IPS-18a (cell line): ENCODE measurements around the gene SEPTIN2.
A peak's percentile ranks its signal among the peaks of the same experiment; 100 is the strongest.
"Not testable (repeated sequence)": the region's sequence is repeated elsewhere in the genome, so short reads cannot be mapped to it uniquely, and the experiment has no call there.

ENCODE experiments used
- H3K27ac ChIP-seq: one replicate; pipeline ENCODE4 v1.5.1; 2013; ENCODE audit warnings: low read length
- H3K27me3 ChIP-seq: one replicate; pipeline ENCODE4 v1.6.1; 2013; ENCODE audit warnings: mild to moderate bottlenecking, low read length; ENCODE audit not compliant: control insufficient read depth, insufficient read depth
- H3K36me3 ChIP-seq: one replicate; pipeline ENCODE4 v1.6.1; 2013; ENCODE audit warnings: low read depth, low read length; ENCODE audit not compliant: control insufficient read depth
- H3K4me1 ChIP-seq: one replicate; pipeline ENCODE4 v1.6.1; 2013; ENCODE audit warnings: low read depth, low read length; ENCODE audit not compliant: control insufficient read depth
- H3K4me3 ChIP-seq: one replicate; pipeline ENCODE4 v1.5.1; 2013; ENCODE audit warnings: low read length
- H3K9ac ChIP-seq: one replicate; pipeline ENCODE4 v1.6.1; 2013; ENCODE audit warnings: mild to moderate bottlenecking, low read length, moderate library complexity
- H3K9me3 ChIP-seq: one replicate; pipeline ENCODE4 v1.6.1; 2013; ENCODE audit warnings: low read depth, low read length; ENCODE audit not compliant: control insufficient read depth

SEPTIN2 gene

GRCh38 chr2:241274127-241274526 is 41.6 kb upstream of the SEPTIN2 start:
- Histone ChIP-seq H3K9me3 (no peaks in the 10 kb centered on the region), H3K4me1 (peaks cover 4% of the 10 kb centered on the region), H3K36me3 (peaks cover under 1% of the 10 kb centered on the region), H3K27me3 (no peaks in the 10 kb centered on the region), H3K9ac (no peak overlapping the region), H3K4me3 (no peak overlapping the region), H3K27ac (no peak overlapping the region)

DNA sequence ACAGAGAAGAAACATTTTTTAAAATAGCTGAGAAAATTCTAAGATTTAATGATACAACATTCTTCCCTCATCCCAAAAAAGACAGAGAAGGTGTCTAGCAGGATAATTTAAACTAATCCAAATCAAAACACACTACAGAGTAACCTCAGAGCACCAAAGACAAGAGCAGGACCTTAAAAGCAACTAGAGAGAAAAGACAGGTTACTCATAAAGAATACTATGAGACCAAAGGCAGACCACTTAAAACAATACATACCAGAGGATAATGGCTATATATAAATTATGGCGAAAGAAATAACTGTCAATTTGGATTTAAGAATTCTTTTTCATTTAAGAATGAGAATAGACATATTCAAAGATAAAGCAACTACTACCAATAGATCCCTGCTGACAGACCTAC is 40.2 kb upstream of the SEPTIN2 start:
- H3K4me3 ChIP-seq, result no peak overlapping the region
- H3K36me3 ChIP-seq, result no peaks in the 10 kb centered on the region
- no peaks in the 10 kb centered on the region for H3K9me3 ChIP-seq
- no peak overlapping the region for H3K27ac ChIP-seq
- no peak overlapping the region for H3K9ac ChIP-seq
- peaks cover 11% of the 10 kb centered on the region for H3K4me1 ChIP-seq
- H3K27me3 ChIP-seq, result no peaks in the 10 kb centered on the region

- H3K9me3 ChIP-seq, result no peaks in the 10 kb centered on the region
- no peaks in the 10 kb centered on the region for H3K27me3 ChIP-seq
- no peak overlapping the region for H3K27ac ChIP-seq
- no peaks in the 10 kb centered on the region for H3K36me3 ChIP-seq
- no peak overlapping the region for H3K4me3 ChIP-seq
- peaks cover 11% of the 10 kb centered on the region for H3K4me1 ChIP-seq
- no peak overlapping the region for H3K9ac ChIP-seq
Measured at GRCh38 chr2:241275910-241276309, 39.8 kb upstream of the SEPTIN2 start.

GRCh38 chr2:241278306-241278705 is 37.4 kb upstream of the SEPTIN2 start:
- H3K9me3 ChIP-seq, H3K27ac ChIP-seq, H3K4me1 ChIP-seq, H3K36me3 ChIP-seq, H3K4me3 ChIP-seq, H3K27me3 ChIP-seq, H3K9ac ChIP-seq: not testable (repeated sequence)

DNA sequence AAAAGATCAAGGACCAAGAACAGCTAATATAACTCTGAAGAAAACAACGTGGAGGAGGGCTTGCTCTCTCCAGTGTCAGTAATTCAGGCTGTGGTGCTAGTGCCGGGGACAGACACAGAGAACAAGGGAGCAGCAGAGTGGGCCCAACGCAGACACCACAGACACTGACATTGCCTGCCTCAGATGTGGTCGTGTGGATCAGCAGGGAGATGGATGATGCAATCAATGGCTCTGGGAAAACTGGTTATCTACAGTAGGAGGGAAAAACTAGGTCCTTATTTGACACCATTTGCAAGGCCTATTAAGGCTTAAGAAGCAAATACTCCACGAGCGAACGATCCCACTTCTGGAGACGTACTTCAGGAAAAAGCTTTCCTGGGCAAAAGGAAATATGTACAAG is 36.3 kb upstream of the SEPTIN2 start:
- Histone ChIP-seq H3K27ac (peak overlapping the region; percentile 18), H3K36me3 (no peaks in the 10 kb centered on the region), H3K9me3 (no peaks in the 10 kb centered on the region), H3K9ac (no peak overlapping the region), H3K4me1 (peaks cover 7% of the 10 kb centered on the region), H3K27me3 (no peaks in the 10 kb centered on the region), H3K4me3 (no peak overlapping the region)

- no peak overlapping the region for H3K9ac ChIP-seq
- no peaks in the 10 kb centered on the region for H3K27me3 ChIP-seq
- H3K4me3 ChIP-seq, result no peak overlapping the region
- H3K9me3 ChIP-seq, result no peaks in the 10 kb centered on the region
- H3K4me1 ChIP-seq, result peaks cover 7% of the 10 kb centered on the region
- no peaks in the 10 kb centered on the region for H3K36me3 ChIP-seq
- H3K27ac ChIP-seq, result peak overlapping the region; percentile 18
Measured at GRCh38 chr2:241279828-241280227, 35.9 kb upstream of the SEPTIN2 start.

GRCh38 chr2:241280291-241280690 is 35.4 kb upstream of the SEPTIN2 start:
- Histone ChIP-seq H3K36me3 (no peaks in the 10 kb centered on the region), H3K9me3 (no peaks in the 10 kb centered on the region), H3K27ac (no peak overlapping the region), H3K9ac (no peak overlapping the region), H3K27me3 (no peaks in the 10 kb centered on the region), H3K4me1 (peaks cover 7% of the 10 kb centered on the region), H3K4me3 (no peak overlapping the region)

- Histone ChIP-seq H3K4me1 (peaks cover 7% of the 10 kb centered on the region), H3K36me3 (no peaks in the 10 kb centered on the region)
Measured at GRCh38 chr2:241282555-241282954, 33.2 kb upstream of the SEPTIN2 start.

DNA sequence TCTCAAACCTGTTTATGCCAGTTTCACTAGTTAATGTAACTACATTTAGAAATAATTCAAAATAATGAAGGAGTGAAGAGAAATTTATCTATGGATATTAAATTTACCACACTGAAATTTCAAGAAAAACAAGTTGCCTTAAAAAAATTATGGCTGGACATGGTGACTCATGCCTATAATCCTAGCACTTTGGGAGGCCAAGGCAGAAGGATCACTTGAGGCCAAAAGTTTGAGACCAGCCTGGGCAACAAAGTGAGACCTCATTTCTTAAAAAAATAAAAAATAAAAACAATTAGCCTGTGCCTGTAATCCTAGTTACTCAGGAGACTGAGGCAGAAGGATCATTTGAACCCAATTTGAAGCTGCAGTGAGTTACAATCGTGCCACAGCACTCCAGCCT is 30.1 kb upstream of the SEPTIN2 start:
- no peak overlapping the region for H3K9ac ChIP-seq
- H3K36me3 ChIP-seq, result no peaks in the 10 kb centered on the region
- H3K27me3 ChIP-seq, result no peaks in the 10 kb centered on the region
- H3K4me1 ChIP-seq, result no peaks in the 10 kb centered on the region
- no peak overlapping the region for H3K27ac ChIP-seq
- no peak overlapping the region for H3K4me3 ChIP-seq
- H3K9me3 ChIP-seq, result no peaks in the 10 kb centered on the region

More at GRCh38 chr2:241282555-241282954, 33.2 kb upstream of the SEPTIN2 start:
- no peaks in the 10 kb centered on the region for H3K27me3 ChIP-seq
- no peak overlapping the region for H3K4me3 ChIP-seq
- no peaks in the 10 kb centered on the region for H3K9me3 ChIP-seq
- no peak overlapping the region for H3K27ac ChIP-seq
- no peak overlapping the region for H3K9ac ChIP-seq

GRCh38 chr2:241286348-241287090 is 29.2 kb upstream of the SEPTIN2 start:
- Histone ChIP-seq H3K27ac (no peak overlapping the region), H3K4me3 (no peak overlapping the region), H3K9ac (no peak overlapping the region), H3K27me3 (no peaks in the 10 kb centered on the region), H3K36me3 (no peaks in the 10 kb centered on the region), H3K4me1 (no peaks in the 10 kb centered on the region), H3K9me3 (no peaks in the 10 kb centered on the region)

DNA sequence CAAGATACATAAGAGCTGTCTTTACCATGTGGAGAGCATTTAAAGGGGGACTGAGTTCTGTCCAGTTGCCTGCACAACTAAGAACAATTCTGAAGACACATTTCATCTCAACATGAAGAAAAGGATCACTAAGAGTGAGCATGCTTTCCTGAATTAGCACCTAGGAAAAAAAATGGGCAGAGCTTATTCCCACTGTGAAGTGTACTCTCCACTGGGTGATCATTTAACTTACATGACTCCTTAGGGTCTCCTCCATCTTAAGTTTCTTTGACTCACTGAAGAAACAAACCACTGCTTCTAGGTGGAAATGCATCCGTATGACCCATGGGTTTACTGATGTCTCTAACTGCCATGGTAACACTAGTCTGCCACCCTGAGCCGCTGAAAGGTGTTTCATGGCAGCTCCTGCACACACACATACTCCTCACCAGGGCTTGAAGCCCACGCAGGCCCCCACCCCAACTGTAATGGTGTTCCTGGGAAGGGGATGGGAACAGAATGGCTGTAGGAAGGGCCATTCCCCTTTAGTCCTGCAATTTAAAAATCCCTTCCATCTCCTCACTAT is 27.3 kb upstream of the SEPTIN2 start:
- Histone ChIP-seq H3K27me3 (no peaks in the 10 kb centered on the region), H3K4me3 (no peak overlapping the region), H3K9me3 (no peaks in the 10 kb centered on the region), H3K9ac (no peak overlapping the region), H3K4me1 (no peaks in the 10 kb centered on the region), H3K36me3 (no peaks in the 10 kb centered on the region), H3K27ac (no peak overlapping the region)

DNA sequence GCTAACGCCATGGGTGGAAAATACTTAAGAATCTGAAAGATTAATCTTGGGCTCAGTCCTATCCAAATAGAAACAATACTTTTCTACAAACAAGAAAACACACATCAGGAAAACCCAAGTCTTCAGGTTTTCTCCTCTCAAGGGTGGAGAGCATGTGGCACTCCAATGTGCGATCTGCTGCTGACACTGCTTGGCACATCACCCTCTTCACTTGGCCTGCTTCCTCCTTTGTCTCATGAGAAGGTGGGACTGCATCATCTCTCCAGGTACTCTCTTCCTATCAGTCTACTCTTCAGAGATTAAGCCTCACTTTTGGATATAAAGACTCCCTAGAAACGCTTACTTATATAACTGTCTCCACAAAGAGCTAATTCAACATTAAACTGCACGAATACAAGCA is 26.7 kb upstream of the SEPTIN2 start:
- Histone ChIP-seq H3K4me1 (no peaks in the 10 kb centered on the region), H3K27me3 (no peaks in the 10 kb centered on the region), H3K9ac (no peak overlapping the region), H3K4me3 (no peak overlapping the region), H3K36me3 (no peaks in the 10 kb centered on the region), H3K9me3 (no peaks in the 10 kb centered on the region), H3K27ac (no peak overlapping the region)
